AG10803 (cell line): ENCODE measurements around the gene ZNF695.
"Not testable (repeated sequence)": the region's sequence is repeated elsewhere in the genome, so short reads cannot be mapped to it uniquely, and the experiment has no call there.

Experiments used
- DNase-seq: peaks from one replicate; pipeline ENCODE4 v3.0.0; 2010; ENCODE audit warnings: low read depth
- H3K4me3 ChIP-seq: 2 replicates; pipeline ENCODE4 v1.5.1; 2011; ENCODE audit warnings: mild to moderate bottlenecking, low read length, control low read depth
- TF ChIP-seq, protein P1 (sequence below): conservative IDR thresholded peaks from 2 replicates; pipeline ENCODE4 v1.5.1; 2011; ENCODE audit warnings: mild to moderate bottlenecking, low read length, control low read depth, inconsistent platforms

Gene ZNF695

DNA sequence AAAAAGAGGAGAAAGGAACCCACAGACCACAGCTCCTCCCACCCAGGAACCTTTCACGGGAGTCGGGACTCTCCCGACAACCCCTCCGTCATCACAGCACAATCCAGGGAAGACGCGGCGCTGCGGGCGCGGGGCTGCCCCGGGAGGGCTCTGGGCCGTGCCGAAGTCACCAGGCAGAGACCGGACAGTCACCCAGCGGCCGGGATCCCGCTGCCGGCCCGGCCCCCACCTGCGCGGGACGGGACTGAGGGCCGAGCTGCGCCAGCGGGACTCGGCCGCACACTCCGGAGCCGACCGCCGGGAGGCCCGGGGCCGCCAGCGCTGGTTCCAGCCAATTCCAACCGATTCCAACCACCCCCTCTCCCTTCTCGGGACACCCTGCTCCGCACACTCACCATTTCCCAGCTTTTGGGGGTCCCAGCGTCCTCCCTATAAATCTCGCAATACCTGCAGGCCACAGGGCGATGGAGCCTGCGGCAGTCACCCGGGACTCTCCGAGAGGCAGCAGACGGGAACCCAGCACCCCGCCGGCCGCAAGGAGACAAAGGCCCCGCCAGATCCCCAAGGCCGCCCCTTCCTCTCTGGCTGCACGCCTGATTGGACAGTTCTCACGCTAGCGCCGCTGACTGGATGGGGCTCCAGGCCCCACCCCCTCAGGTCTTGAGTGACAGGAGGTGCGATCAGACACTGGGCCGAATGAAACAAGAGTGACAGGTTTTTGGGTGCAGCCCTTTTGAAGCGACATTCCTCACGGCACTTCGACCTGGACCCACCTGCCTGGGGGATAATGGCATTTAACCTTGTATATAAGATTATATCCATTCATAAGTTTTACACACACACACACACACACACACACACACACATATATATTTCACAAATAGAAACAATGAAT is at the start of gene ZNF695:
ZNF695 (minus strand) TSS at position 547 of the 895 bp plus-strand sequence; CDS start at position 398, 149 bp downstream.
- H3K4me3 ChIP-seq: peak within 1 kb of the TSS; percentile 85
- peak; percentile 89 for DNase-seq
- TF ChIP-seq, protein P1, sequence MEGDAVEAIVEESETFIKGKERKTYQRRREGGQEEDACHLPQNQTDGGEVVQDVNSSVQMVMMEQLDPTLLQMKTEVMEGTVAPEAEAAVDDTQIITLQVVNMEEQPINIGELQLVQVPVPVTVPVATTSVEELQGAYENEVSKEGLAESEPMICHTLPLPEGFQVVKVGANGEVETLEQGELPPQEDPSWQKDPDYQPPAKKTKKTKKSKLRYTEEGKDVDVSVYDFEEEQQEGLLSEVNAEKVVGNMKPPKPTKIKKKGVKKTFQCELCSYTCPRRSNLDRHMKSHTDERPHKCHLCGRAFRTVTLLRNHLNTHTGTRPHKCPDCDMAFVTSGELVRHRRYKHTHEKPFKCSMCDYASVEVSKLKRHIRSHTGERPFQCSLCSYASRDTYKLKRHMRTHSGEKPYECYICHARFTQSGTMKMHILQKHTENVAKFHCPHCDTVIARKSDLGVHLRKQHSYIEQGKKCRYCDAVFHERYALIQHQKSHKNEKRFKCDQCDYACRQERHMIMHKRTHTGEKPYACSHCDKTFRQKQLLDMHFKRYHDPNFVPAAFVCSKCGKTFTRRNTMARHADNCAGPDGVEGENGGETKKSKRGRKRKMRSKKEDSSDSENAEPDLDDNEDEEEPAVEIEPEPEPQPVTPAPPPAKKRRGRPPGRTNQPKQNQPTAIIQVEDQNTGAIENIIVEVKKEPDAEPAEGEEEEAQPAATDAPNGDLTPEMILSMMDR: no peak

DNA sequence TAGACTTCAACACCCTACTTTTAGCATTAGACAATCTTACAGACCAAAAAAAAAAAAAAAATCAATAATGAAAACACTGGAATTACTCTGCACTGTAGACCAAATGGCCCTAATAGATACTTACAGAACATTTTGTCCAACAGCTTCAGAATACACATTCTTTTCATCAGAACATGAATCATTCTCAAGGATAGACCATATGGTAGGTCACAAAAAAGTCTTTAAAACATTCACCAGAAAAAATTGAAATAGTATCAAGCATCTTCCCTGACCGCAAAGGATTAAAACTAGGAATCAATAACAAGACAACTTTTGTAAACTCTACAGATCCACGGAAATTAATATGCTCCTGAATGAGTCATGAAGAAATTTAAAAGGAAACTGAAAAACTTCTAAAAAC is 48.2 kb upstream of the ZNF695 start:
- TF ChIP-seq, protein P1: no peak
- no peak overlapping the region for H3K4me3 ChIP-seq
- no peak for DNase-seq

DNA sequence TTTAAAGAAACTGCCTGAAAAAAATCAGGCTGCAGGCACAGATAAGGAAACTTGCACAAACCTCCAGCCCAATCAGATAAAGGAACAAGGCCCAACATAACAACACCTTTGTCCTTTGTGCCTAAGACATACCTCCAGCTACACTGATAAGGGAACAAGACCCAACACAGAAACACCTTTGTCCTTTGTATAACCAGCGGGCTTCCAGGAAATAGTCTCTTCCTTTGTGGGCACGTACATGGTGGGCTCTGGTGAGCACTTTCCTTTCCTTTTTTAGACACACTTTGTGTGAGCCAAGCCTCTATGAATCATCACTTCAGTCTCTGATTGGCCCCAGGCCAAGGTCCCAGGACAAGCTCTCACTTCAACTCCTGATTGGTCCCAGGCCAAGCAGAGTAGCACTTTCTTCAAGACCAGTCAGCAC is 47.1 kb upstream of the ZNF695 start:
- DNase-seq: no peak
- H3K4me3 ChIP-seq: no peak overlapping the region
- TF ChIP-seq, protein P1: no peak

DNA sequence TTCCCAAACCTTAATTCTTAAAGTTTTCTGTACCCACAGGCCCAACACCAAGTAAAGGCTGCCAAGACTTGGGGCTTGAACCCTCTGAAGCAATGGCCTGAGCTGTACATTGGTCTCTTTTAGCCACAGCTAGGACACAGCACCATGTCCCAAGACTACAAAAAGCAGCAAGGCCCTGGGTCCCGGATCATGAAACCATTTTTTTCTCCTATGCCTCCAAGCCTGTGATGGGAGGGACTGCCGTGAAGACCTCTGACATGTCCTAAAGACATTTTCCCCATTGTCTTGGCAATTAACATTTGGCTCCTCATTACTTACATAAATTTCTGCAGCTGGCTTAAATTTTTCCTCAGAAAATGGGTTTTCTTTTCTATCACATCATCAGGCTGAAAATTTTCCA is 39.8 kb upstream of the ZNF695 start:
- DNase-seq: no peak
- no peak overlapping the region for H3K4me3 ChIP-seq
- TF ChIP-seq, protein P1: no peak

DNA sequence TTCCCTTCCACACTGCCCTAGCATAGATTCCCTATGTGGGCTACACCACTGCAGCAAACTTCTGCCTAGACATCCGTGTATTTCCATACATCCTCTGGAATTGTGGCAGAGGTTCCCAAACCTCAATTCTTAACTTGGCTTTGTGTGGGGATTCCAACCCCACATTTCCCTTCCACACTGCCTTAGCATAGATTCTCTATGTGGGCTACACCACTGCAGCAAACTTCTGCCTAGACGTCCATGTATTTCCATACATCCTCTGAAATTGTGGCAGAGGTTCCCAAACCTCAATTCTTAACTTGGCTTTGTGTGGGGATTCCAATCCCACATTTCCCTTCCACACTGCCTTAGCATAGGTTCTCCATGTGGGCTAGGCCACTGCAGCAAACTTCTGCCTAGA is 39.4 kb upstream of the ZNF695 start:
- H3K4me3 ChIP-seq: no peak overlapping the region
- DNase-seq: no peak
- TF ChIP-seq, protein P1: no peak

DNA sequence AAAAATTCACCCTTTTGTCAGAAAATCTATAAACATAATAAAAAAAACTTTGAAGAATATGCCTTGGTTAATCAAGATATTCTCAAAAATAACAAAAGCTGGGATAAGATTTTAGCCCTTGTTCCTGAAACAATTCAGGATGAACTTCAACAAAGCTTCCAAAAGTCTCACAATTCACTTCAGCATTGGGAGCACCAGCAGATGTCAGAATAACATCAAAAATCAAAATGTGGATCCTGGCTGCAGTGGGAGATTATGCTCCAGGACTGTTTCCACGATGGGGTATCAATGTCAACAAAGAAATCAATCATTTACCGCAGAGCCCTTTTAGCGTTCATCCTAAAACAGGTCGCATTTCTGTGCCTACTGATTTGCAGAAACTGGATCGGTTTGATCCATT is 35.5 kb upstream of the ZNF695 start:
- H3K4me3 ChIP-seq: no peak overlapping the region
- no peak for DNase-seq
- TF ChIP-seq, protein P1: no peak

DNA sequence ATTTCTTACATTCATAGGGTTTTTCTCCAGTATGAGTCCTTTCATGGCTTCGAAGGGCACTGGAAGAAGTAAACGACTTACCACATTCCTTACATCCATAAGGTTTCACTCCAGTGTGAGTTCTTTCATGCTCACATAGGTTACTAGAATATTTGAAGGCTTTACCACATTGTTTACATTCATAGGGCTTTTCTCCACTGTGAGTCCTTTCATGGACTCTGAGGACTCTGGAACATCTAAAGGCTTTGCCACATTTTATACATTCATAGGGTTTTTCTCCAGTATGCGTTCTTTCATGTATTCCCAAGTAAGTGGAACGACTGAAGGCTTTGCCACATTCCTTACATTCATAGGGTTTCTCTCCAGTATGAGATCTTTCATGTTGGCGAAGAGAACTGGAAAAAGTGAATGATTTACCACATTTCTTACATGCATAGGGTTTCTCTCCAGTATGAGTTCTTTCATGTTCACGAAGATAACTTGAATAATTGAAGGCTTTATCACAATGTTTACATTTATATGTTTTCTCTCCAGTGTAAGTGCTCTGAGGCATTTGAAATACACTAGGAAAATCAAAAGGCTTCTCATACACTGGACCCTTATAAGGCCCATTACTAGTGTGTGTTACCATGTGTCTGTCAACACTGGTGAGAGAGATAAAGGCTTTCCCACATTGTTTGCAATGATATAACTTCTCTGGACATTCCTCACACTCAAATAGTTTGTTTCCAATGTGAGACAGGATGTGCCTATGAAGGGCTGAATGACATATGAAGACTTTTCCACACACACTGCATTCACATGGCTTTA is 29.9 kb upstream of the ZNF695 start:
- TF ChIP-seq, protein P1: no peak
- no peak for DNase-seq
- no peak overlapping the region for H3K4me3 ChIP-seq

DNA sequence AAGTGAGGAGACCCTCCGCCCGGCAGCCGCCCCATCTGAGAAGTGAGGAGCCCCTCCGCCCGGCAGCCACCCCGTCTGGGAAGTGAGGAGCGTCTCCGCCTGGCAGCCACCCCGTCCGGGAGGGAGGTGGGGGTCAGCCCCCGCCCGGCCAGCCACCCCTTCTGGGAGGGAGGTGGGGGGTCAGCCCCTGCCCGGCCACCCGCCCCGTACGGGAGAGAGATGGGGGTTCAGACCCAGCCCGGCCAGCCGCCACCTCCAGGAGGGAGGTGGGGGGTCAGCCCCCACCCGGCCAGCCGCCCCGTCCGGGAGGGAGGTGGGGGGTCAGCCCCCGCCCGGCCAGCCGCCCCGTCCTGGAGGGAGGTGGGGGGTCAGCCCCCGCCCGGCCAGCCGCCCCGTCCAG is 24.4 kb upstream of the ZNF695 start:
- not testable (repeated sequence) for DNase-seq, H3K4me3 ChIP-seq

DNA sequence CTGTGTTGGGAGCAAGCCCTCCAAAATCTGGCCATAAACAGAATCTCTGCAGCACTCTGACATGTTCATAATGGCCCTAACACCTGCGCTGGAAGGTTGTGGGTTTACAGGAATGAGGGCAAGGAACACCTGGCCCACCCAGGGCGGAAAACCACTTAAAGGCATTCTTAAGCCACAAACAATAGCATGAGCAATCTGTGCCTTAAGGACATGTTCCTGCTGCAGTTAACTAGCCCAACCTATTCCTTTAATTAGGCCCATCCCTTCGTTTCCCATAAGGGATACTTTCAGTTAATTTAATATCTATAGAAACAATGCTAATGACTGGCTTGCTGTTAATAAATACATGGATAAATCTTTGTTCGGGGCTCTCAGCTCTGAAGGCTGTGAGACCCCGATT is 16.8 kb upstream of the ZNF695 start:
- H3K4me3 ChIP-seq, DNase-seq: not testable (repeated sequence)
